Cardiac fibroblast (primary cell): ENCODE data around the gene HINFP.

ENCODE experiments used
- DNase-seq, 2 donors: peaks; one replicate each; pipeline versions ENCODE4 v3.0.0 to v3.0.0-alpha.2; 2010; ENCODE audit warnings: low read depth in 2 of 2
- H3K4me3 ChIP-seq, 2 donors: replicated peaks in 1 of 2; 1 replicate in 1 of 2; 2 replicates in 1 of 2; pipeline ENCODE4 v1.5.1; 2011; ENCODE audit warnings: low read depth in 2 of 2, low read length in 2 of 2, mild to moderate bottlenecking in 2 of 2, moderate library complexity in 1 of 2
- TF ChIP-seq, protein P1 (sequence below): IDR thresholded peaks from one replicate; pipeline ENCODE4 v1.5.1; 2011; ENCODE audit warnings: low read depth, mild to moderate bottlenecking, low read length, inconsistent platforms

The HINFP gene

DNA sequence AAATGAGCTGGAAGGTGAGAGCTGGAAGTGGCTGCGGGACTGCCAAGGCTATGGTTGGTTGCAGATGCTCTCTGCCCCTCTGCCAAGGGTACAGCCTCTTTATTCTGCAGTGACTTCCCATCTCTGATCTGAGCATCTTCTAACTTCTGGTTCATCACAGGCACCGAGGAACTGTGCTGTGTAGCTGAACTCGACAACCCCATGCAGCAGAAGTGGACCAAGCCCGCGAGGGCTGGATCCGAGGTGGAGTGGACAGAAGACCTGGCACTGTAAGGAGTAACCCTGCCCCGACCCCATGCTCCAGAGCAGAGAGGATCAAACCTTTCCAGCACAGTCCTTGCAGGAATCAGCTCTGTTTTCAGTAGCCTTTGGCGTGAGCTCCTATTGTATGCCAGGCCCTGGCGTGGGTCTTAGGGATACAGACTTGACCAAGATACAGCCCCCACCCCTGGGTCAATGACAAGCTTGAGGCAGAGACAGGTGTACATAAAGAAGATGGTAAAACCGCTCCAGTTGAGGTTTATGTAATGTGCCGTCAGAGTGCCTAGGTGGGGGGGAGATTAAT is 9.9 kb upstream of the HINFP start:
- TF ChIP-seq, protein P1, sequence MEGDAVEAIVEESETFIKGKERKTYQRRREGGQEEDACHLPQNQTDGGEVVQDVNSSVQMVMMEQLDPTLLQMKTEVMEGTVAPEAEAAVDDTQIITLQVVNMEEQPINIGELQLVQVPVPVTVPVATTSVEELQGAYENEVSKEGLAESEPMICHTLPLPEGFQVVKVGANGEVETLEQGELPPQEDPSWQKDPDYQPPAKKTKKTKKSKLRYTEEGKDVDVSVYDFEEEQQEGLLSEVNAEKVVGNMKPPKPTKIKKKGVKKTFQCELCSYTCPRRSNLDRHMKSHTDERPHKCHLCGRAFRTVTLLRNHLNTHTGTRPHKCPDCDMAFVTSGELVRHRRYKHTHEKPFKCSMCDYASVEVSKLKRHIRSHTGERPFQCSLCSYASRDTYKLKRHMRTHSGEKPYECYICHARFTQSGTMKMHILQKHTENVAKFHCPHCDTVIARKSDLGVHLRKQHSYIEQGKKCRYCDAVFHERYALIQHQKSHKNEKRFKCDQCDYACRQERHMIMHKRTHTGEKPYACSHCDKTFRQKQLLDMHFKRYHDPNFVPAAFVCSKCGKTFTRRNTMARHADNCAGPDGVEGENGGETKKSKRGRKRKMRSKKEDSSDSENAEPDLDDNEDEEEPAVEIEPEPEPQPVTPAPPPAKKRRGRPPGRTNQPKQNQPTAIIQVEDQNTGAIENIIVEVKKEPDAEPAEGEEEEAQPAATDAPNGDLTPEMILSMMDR: no peak
- no peak for DNase-seq
- H3K4me3 ChIP-seq: no peak overlapping the region

DNA sequence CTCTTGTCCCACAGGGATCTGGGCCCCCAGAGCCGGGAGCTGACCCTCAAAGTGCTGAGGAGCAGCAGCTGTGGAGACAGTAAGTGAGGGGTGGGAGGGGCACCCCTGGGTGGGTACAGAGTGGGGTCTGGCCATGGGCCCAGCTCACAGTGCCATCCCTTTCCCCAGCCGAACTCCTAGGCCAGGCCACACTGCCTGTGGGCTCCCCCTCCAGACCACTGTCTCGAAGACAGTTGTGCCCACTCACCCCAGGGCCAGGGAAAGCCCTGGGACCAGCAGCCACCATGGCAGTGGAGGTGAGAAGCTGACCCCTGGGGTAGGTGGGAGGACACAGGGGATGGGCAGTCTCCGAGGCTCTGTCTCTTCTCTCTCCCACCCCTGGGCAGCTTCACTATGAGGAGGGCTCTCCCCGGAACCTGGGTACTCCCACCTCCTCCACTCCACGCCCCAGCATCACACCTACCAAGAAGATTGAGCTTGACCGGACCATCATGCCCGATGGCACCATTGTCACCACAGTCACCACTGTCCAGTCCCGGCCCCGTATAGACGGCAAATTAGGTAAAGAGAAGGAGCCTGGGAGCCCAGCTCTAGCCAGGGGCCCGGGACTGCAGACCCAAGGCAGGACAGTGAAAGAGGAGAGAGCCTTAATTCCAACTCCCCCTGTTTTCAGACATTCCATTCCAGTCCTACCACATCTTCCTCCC is 8.9 kb upstream of the HINFP start:
- no peak overlapping the region for H3K4me3 ChIP-seq
- TF ChIP-seq, protein P1: no peak
- no peak for DNase-seq

DNA sequence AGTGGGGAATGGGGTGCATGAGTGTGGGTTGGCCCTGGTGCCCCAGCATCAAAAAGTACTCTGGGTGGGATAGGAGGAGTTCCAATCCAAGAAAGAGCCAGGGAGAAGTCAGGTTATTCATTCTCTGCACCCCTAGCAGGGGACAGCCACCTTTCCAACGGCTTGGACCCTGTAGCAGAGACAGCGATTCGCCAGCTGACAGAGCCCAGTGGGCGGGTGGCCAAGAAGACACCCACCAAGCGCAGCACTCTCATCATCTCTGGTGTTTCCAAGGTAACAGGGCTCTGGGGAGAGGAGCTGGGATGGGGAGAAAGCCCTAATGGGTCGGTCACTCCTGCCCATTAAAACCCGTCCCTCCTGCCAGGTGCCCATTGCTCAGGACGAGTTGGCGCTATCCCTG is 7.7 kb upstream of the HINFP start:
- H3K4me3 ChIP-seq: no peak overlapping the region
- DNase-seq: no peak
- TF ChIP-seq, protein P1: no peak

DNA sequence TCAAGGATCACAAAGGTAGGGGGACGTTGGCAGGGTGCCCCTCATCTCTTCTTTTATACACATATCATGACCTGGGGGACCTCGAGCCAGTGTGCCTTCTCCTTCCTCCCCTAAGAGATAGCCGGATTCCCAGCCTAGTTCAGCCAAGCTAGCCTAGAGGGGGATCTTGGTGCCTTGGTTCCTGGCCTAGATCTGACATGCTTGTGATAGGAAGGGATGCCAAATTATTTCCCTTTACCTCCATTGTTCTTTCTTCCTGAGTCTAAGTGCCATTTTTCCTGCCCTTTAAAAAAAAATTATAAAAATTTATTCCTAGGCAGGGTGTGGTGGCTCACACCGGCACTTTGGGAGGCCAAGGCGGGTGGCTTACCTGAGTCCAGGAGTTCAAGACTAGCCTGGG is 7.0 kb upstream of the HINFP start:
- no peak overlapping the region for H3K4me3 ChIP-seq
- TF ChIP-seq, protein P1: no peak
- no peak for DNase-seq

DNA sequence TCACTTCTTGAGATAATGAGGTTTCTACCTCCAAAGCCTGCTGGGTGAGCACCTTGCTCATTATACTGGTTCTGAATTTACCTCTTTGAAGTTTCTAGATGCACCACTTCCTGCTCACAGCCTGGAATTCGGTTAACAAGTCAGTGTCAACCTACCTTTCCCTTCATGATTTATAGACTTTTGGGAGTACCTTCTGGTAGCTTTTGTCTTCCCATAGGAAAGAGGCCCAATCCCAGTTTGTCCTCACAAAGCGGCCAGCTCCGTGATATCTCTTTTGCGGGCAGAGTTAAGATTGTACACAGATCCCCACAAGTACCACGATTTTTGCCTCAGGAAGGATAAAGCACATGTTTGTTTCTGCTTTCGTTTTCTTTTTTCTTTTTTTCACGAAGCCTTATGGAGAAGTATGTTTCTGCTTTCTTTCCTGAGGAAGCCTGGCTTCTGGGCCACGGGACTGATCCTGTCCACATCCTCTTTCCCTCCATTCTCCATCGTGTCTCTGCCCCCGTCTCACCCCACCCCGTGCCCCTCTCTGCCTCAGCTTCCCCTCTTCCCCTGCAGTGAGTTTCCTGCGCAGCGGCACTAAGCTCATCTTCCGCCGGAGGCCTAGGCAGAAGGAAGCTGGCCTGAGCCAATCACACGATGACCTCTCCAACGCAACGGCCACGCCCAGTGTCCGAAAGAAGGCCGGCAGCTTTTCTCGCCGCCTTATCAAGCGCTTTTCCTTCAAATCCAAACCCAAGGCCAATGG is 5.7 kb upstream of the HINFP start:
- TF ChIP-seq, protein P1: no peak
- DNase-seq: no peak
- H3K4me3 ChIP-seq: no peak overlapping the region

DNA sequence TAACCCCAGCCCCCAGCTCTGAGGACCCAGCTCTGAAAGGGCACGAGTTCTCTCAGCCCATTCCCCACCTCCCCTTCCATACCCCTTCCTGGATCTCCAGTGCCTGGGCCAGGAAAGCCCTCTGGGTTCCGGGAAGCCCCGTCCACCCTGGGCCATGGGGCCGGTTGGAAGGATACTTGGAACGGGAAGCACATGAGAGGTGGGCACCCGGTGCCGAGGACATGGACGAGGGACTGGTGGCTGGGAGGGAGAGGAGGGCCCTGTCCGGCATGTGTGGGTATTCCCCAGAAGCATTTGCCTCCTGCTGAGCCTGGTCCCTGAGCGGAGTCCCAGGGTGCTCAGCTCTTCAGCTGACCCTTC is 5.2 kb upstream of the HINFP start:
- no peak for DNase-seq
- TF ChIP-seq, protein P1: no peak
- H3K4me3 ChIP-seq: no peak overlapping the region
